Measurements from ENCODE around the gene CD83. TPM values are rescaled to one million over a fixed set of nuclear protein-coding genes. Genes with fewer than 3 reads are reported as not detected.

The CD83 gene
- total and polyA plus RNA-seq, 4 donors: 0.35 to 4.2 (median 0.60) TPM

GRCh38 chr6:14165091-14165490 is 47.5 kb downstream of the CD83 start (continued):
- no peak for TF ChIP-seq MAX (IDR thresholded peaks at IDR 0.05)

DNA sequence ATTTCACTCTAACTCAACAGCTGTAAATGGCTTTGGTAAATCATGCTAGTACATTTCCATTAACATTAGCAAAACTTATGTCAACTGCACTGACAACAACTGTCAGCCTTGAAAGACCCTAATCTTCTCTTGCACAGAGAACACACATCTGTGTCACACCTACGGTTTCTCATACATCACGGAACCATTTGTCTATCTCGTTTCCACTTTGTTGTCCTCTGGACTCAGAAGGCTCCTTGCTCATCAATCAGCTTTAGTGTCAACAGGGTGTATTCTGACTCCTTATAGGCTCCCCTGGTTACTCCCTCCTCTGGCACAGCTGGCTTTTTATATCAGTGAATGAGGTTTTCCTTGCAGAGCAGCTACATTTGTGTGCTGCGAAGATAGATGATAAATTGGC is 49.3 kb downstream of the CD83 start:
- no peaks in the 10 kb centered on the region for H3K36me3 ChIP-seq (ENCODE audit: control insufficient read depth in 4 of 4, insufficient read depth in 3 of 4, low read depth in 1 of 4, low read length in 3 of 4)
- H3K27ac ChIP-seq (ENCODE audit: low read depth in 1 of 2, low read length in 2 of 2): no peak overlapping the region
- no peak overlapping the region for H3K4me3 ChIP-seq (ENCODE audit: low read depth in 1 of 3, low read length in 3 of 3)
- no peaks in the 10 kb centered on the region for H3K27me3 ChIP-seq (ENCODE audit: control insufficient read depth in 4 of 4, insufficient read depth in 4 of 4, low read length in 3 of 4)
- 84% methylated on average over 4 of the region's 4 CpGs for WGBS
- H3K4me1 ChIP-seq (ENCODE audit: control insufficient read depth in 4 of 4, insufficient read depth in 4 of 4, low read length in 3 of 4): no peaks in the 10 kb centered on the region
- TF ChIP-seq CTCF (IDR thresholded peaks at IDR 0.05; ENCODE audit: low read depth, low read length, missing input control): no peak
- TF ChIP-seq HNF4A (conservative IDR thresholded peaks at IDR 0.05): no peak
- TF ChIP-seq ATF3 (IDR thresholded peaks at IDR 0.05): no peak
- TF ChIP-seq GABPA (IDR thresholded peaks at IDR 0.05 in 1 of 2, conservative IDR thresholded peaks at IDR 0.05 in 1 of 2): no peak
- no peak for TF ChIP-seq RAD21 (IDR thresholded peaks at IDR 0.05)
- TF ChIP-seq, protein P1, sequence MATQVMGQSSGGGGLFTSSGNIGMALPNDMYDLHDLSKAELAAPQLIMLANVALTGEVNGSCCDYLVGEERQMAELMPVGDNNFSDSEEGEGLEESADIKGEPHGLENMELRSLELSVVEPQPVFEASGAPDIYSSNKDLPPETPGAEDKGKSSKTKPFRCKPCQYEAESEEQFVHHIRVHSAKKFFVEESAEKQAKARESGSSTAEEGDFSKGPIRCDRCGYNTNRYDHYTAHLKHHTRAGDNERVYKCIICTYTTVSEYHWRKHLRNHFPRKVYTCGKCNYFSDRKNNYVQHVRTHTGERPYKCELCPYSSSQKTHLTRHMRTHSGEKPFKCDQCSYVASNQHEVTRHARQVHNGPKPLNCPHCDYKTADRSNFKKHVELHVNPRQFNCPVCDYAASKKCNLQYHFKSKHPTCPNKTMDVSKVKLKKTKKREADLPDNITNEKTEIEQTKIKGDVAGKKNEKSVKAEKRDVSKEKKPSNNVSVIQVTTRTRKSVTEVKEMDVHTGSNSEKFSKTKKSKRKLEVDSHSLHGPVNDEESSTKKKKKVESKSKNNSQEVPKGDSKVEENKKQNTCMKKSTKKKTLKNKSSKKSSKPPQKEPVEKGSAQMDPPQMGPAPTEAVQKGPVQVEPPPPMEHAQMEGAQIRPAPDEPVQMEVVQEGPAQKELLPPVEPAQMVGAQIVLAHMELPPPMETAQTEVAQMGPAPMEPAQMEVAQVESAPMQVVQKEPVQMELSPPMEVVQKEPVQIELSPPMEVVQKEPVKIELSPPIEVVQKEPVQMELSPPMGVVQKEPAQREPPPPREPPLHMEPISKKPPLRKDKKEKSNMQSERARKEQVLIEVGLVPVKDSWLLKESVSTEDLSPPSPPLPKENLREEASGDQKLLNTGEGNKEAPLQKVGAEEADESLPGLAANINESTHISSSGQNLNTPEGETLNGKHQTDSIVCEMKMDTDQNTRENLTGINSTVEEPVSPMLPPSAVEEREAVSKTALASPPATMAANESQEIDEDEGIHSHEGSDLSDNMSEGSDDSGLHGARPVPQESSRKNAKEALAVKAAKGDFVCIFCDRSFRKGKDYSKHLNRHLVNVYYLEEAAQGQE (IDR thresholded peaks at IDR 0.05): no peak
- no peak for TF ChIP-seq JUND (IDR thresholded peaks at IDR 0.05)
- TF ChIP-seq HNF4G (IDR thresholded peaks at IDR 0.05): no peak
- TF ChIP-seq RXRA (IDR thresholded peaks at IDR 0.05): no peak
- no peak for TF ChIP-seq FOXA2 (IDR thresholded peaks at IDR 0.05)
- TF ChIP-seq FOXA1 (IDR thresholded peaks at IDR 0.05): no peak
- DNase-seq (ENCODE audit: low spot score): no peak
- H3K9me3 ChIP-seq (ENCODE audit: control insufficient read depth in 4 of 4, low read length in 3 of 4): peaks cover 2 to 19% (median 10%) of the 10 kb centered on the region in 4 donors
- no peak overlapping the region for H3K9ac ChIP-seq (ENCODE audit: low read depth in 1 of 2, low read length in 2 of 2)

GRCh38 chr6:14170128-14170527 is 52.6 kb downstream of the CD83 start:
- no peaks in the 10 kb centered on the region for H3K27me3 ChIP-seq (ENCODE audit: control insufficient read depth in 4 of 4, insufficient read depth in 4 of 4, low read length in 3 of 4)
- TF ChIP-seq, protein P2, sequence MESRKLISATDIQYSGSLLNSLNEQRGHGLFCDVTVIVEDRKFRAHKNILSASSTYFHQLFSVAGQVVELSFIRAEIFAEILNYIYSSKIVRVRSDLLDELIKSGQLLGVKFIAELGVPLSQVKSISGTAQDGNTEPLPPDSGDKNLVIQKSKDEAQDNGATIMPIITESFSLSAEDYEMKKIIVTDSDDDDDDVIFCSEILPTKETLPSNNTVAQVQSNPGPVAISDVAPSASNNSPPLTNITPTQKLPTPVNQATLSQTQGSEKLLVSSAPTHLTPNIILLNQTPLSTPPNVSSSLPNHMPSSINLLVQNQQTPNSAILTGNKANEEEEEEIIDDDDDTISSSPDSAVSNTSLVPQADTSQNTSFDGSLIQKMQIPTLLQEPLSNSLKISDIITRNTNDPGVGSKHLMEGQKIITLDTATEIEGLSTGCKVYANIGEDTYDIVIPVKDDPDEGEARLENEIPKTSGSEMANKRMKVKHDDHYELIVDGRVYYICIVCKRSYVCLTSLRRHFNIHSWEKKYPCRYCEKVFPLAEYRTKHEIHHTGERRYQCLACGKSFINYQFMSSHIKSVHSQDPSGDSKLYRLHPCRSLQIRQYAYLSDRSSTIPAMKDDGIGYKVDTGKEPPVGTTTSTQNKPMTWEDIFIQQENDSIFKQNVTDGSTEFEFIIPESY (IDR thresholded peaks at IDR 0.05): no peak
- no peak for DNase-seq (ENCODE audit: low spot score)
- H3K36me3 ChIP-seq (ENCODE audit: control insufficient read depth in 4 of 4, insufficient read depth in 3 of 4, low read depth in 1 of 4, low read length in 3 of 4): no peaks in the 10 kb centered on the region
- H3K4me1 ChIP-seq (ENCODE audit: control insufficient read depth in 4 of 4, insufficient read depth in 4 of 4, low read length in 3 of 4): peaks cover 0 to 2% (median 0%) of the 10 kb centered on the region in 4 donors
- H3K27ac ChIP-seq (ENCODE audit: low read depth in 1 of 2, low read length in 2 of 2): no peak overlapping the region
- H3K9ac ChIP-seq (ENCODE audit: low read depth in 1 of 2, low read length in 2 of 2): no peak overlapping the region
- WGBS: 73% methylated on average over 3 of the region's 3 CpGs
- peaks cover 2 to 19% (median 10%) of the 10 kb centered on the region in 4 donors for H3K9me3 ChIP-seq (ENCODE audit: control insufficient read depth in 4 of 4, low read length in 3 of 4)
- no peak overlapping the region for H3K4me3 ChIP-seq (ENCODE audit: low read depth in 1 of 3, low read length in 3 of 3)

All from liver (tissue), 9 donors.